GM23248 (cell line): Measurements from ENCODE around the gene WHRN.

Source experiments
- EZH2 ChIP-seq: fragments of 200-600 bp; sonication (generic); IDR thresholded peaks from 2 replicates; pipeline ENCODE4 v1.6.1; 2018; ENCODE audit warnings: antibody characterized with exemption, mild to moderate bottlenecking; ENCODE audit not compliant: insufficient read depth, poor library complexity, severe bottlenecking
- EZH2phosphoT487 ChIP-seq: fragments of 200-600 bp; sonication (generic); IDR thresholded peaks from 2 replicates; pipeline ENCODE4 v1.6.1; 2018; ENCODE audit warnings: antibody characterized with exemption, moderate library complexity, mild to moderate bottlenecking, low read depth; ENCODE audit not compliant: insufficient read depth

DNA sequence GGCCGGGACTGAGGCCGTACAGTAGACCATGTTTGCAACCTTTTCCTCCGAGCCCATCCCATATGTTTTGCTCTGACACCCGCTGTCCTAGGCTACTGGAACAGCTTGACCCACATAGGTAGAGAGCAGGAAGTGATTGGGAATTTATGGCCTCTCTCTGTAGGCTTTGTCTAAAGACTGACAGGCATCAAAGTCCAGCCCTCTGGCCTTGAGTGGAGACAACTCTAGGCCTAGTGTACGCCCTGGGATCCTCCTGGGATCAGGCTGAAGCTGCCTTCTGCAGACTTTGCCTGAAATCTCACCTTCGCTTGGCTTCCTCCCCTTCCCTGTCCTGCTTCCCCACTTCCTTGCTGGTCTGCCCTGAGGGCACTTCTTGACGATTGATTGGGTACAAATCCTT, 103.9 kb downstream of the WHRN start:
- TF ChIP-seq EZH2phosphoT487 (no peak), EZH2 (no peak)
